Measurements from ENCODE around the gene MLF1. TPM values are rescaled to one million over a fixed set of nuclear protein-coding genes. Genes with fewer than 3 reads are reported as not detected.

Gene MLF1
- total and polyA plus RNA-seq, 2 donors (not counting 1 experiment from before 2014, with no cell fraction given): 0.25 TPM; not detected in 1

DNA sequence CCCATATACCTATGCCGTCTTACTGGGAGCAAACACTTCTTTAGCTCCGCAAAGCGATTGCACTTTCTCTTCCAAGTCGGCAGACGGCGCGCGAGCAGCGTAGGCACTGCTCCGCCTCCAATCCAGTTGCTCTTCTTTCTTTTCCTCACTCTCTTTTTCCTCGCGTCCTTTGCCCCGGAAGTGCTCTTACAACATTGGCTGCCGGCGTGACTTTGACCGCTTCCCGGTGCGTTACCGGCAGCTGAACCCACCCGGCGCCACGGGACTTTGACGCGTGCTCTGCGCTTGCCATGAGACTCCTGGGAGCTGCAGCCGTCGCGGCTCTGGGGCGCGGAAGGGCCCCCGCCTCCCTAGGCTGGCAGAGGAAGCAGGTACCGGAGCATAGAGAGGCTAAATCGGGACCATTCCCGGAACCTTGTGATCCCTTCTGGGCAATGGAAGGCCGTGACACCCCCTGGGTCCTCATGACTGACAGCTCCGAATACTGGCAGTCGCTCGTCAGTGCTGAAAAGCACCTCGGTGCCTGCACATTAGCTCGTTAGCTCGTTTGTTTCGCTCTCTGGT is 73.4 kb downstream of the MLF1 start, which contains the start of gene GFM1:
Gene GFM1, plus strand, starts transcription at position 183 of the 564 bp plus-strand sequence. Its CDS starts 108 bp downstream, at position 291.
- H3K36me3 ChIP-seq (replicated peaks in 1 of 2; ENCODE audit: control extremely low read depth in 1 of 2, control insufficient read depth in 1 of 2, extremely low read depth in 1 of 2, insufficient read depth in 2 of 2, low read length in 1 of 2): peaks cover 0 to 3% of the 10 kb centered on the region in 2 experiments
- ChIA-PET POLR2A (no interaction called here), CTCF (interaction anchor here (0.8 to 2.7 kb wide), 14 partner anchors 8 to 1485 kb away, joined by 3 to 31 read pairs (median 5); partner anchors contain the start of genes CCNL1, LXN and MFSD1)
- under 1% methylated on average over 41 of the region's 42 CpGs for WGBS (ENCODE audit: insufficient coverage)
- intact Hi-C loops (cut with micrococcal nuclease): loop anchor here (2.0 to 10.0 kb wide), 6 partner anchors 28 to 1972 kb away; partner anchors contain the start of genes CCNL1, KPNA4, LXN and TIPARP
- H3K79me2 ChIP-seq (ENCODE audit: control insufficient read depth, insufficient read depth, low read length): peaks cover 21% of the 10 kb centered on the region
- Mint-ChIP-seq H3K4me1 (peaks cover 22% of the 10 kb centered on the region), H3K4me3 (peak within 1 kb of the TSS; percentile 99), H3K27ac (peak within 1 kb of the TSS; percentile 78), H3K9me3 (ENCODE audit: insufficient read depth) (no peaks in the 10 kb centered on the region), H3K27me3 (no peaks in the 10 kb centered on the region)
- peak within 1 kb of the TSS; percentile 63 to 85 for H3K27ac ChIP-seq (ENCODE audit: low read length in 2 of 2)
- ATAC-seq (ENCODE audit: low read depth) (peak; percentile 96), DNase-seq (peak; percentile 94)
- H2AFZ ChIP-seq (ENCODE audit: insufficient read depth, low read depth, low read length, poor library complexity, severe bottlenecking): peak within 1 kb of the TSS; percentile 92
- peaks cover 4 to 11% of the 10 kb centered on the region in 2 donors for H3K4me1 ChIP-seq (ENCODE audit: control insufficient read depth in 2 of 2, insufficient read depth in 2 of 2, low read length in 2 of 2)
- H4K20me1 ChIP-seq (ENCODE audit: control insufficient read depth, insufficient read depth, low read length, poor library complexity, severe bottlenecking): no peaks in the 10 kb centered on the region
- H3K9me3 ChIP-seq (ENCODE audit: control extremely low read depth in 1 of 3, control insufficient read depth in 2 of 3, insufficient read depth in 1 of 3, low read length in 2 of 3): no peaks in the 10 kb centered on the region
- peak within 1 kb of the TSS; percentile 75 to 96 (median 91) for H3K4me3 ChIP-seq (ENCODE audit: control extremely low read depth in 1 of 5, extremely low read depth in 1 of 5, insufficient read depth in 1 of 5, low read depth in 2 of 5, low read length in 4 of 5)
- TF ChIP-seq, protein P1, sequence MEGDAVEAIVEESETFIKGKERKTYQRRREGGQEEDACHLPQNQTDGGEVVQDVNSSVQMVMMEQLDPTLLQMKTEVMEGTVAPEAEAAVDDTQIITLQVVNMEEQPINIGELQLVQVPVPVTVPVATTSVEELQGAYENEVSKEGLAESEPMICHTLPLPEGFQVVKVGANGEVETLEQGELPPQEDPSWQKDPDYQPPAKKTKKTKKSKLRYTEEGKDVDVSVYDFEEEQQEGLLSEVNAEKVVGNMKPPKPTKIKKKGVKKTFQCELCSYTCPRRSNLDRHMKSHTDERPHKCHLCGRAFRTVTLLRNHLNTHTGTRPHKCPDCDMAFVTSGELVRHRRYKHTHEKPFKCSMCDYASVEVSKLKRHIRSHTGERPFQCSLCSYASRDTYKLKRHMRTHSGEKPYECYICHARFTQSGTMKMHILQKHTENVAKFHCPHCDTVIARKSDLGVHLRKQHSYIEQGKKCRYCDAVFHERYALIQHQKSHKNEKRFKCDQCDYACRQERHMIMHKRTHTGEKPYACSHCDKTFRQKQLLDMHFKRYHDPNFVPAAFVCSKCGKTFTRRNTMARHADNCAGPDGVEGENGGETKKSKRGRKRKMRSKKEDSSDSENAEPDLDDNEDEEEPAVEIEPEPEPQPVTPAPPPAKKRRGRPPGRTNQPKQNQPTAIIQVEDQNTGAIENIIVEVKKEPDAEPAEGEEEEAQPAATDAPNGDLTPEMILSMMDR (IDR thresholded peaks at IDR 0.05): peak; percentile 84
- no peak for TF ChIP-seq EZH2 (IDR thresholded peaks at IDR 0.05; ENCODE audit: borderline replicate concordance, insufficient read depth, low read depth, low read length, poor library complexity, severe bottlenecking)
- H3K4me2 ChIP-seq (replicated peaks; ENCODE audit: low read depth, low read length, poor library complexity, severe bottlenecking): peak within 1 kb of the TSS; percentile 65
- peak within 1 kb of the TSS; percentile 90 for H3K9ac ChIP-seq (ENCODE audit: low read length)
- H3K27me3 ChIP-seq (replicated peaks in 1 of 4; ENCODE audit: control extremely low read depth in 1 of 4, control insufficient read depth in 3 of 4, insufficient read depth in 4 of 4, low read length in 3 of 4): no peaks in the 10 kb centered on the region

DNA sequence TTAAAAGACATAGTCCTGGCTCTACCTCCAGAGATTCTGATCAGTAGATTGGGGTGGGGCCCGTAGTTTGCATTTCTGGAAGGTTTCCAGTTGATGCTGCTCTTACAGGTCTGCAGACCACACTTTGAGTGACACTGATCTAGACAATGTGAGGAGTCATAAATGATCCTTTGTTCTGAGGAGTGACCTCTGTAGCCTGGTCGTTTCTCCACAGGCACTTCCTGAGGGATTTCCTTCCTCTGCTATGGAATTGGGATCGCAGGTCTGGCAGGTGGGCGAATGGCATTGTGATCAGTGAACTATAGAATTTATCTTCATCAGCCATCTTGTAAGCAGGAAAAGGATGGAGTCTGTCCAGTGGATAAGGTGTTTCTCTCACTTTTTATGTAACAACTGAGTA is 78.8 kb downstream of the MLF1 start:
- peaks cover 13% of the 10 kb centered on the region for H3K4me1 Mint-ChIP-seq
- peaks cover 14% of the 10 kb centered on the region for H3K79me2 ChIP-seq (ENCODE audit: control insufficient read depth, insufficient read depth, low read length)
- peaks cover 4 to 36% of the 10 kb centered on the region in 2 experiments for H3K36me3 ChIP-seq (replicated peaks in 1 of 2; ENCODE audit: control extremely low read depth in 1 of 2, control insufficient read depth in 1 of 2, extremely low read depth in 1 of 2, insufficient read depth in 2 of 2, low read length in 1 of 2)
- H3K4me1 ChIP-seq (ENCODE audit: control insufficient read depth in 2 of 2, insufficient read depth in 2 of 2, low read length in 2 of 2): peaks cover 3 to 7% of the 10 kb centered on the region in 2 donors
- H3K4me3 ChIP-seq (ENCODE audit: control extremely low read depth in 1 of 5, extremely low read depth in 1 of 5, insufficient read depth in 1 of 5, low read depth in 2 of 5, low read length in 4 of 5): no peak overlapping the region
- no peaks in the 10 kb centered on the region for H3K27me3 Mint-ChIP-seq
- no peaks in the 10 kb centered on the region for H3K27me3 ChIP-seq (replicated peaks in 1 of 4; ENCODE audit: control extremely low read depth in 1 of 4, control insufficient read depth in 3 of 4, insufficient read depth in 4 of 4, low read length in 3 of 4)
- ChIA-PET CTCF (no interaction called here), POLR2A (no interaction called here)
- H3K9ac ChIP-seq (ENCODE audit: low read length): no peak overlapping the region
- H3K27ac Mint-ChIP-seq: no peak overlapping the region
- H3K4me3 Mint-ChIP-seq: no peak overlapping the region
- no peak for DNase-seq
- no peaks in the 10 kb centered on the region for H3K9me3 Mint-ChIP-seq (ENCODE audit: insufficient read depth)
- intact Hi-C loops (cut with micrococcal nuclease): loop anchor here (10.0 kb wide), 1 partner anchor 1915 kb away; the partner anchor contains the start of gene KPNA4
- H2AFZ ChIP-seq (ENCODE audit: insufficient read depth, low read depth, low read length, poor library complexity, severe bottlenecking): no peak overlapping the region
- no peak for TF ChIP-seq EZH2 (IDR thresholded peaks at IDR 0.05; ENCODE audit: borderline replicate concordance, insufficient read depth, low read depth, low read length, poor library complexity, severe bottlenecking)
- TF ChIP-seq, protein P1 (IDR thresholded peaks at IDR 0.05): no peak
- H3K27ac ChIP-seq (ENCODE audit: low read length in 2 of 2): no peak overlapping the region
- no peak for ATAC-seq (ENCODE audit: low read depth)
- WGBS (ENCODE audit: insufficient coverage): 56% methylated on average over 2 of the region's 4 CpGs
- no peaks in the 10 kb centered on the region for H3K9me3 ChIP-seq (ENCODE audit: control extremely low read depth in 1 of 3, control insufficient read depth in 2 of 3, insufficient read depth in 1 of 3, low read length in 2 of 3)
- H4K20me1 ChIP-seq (ENCODE audit: control insufficient read depth, insufficient read depth, low read length, poor library complexity, severe bottlenecking): no peaks in the 10 kb centered on the region
- H3K4me2 ChIP-seq (replicated peaks; ENCODE audit: low read depth, low read length, poor library complexity, severe bottlenecking): no peak overlapping the region

Data from B cell (primary cell).